K562 (cell line): ENCODE results near the gene VIPR2. TPM values are rescaled to one million over a fixed set of nuclear protein-coding genes. Genes with fewer than 3 reads are reported as not detected.

Experiments
- ATAC-seq: fragments of 200-7000 bp; cut with Tn5 transposase; 3 replicates; pipeline ENCODE4 v1.9.1; 2020; ENCODE audit warnings: moderate library complexity
- BruUV-seq: library from RNA; stranded (reverse); fragments of 400-500 nt; replicated peaks from 2 replicates; lab custom pipeline; 2021; lab: Mats Ljungman, UMichigan
- CTCF ChIA-PET: fragments of 300-600 bp; formaldehyde crosslinking; extraction: SDS; loops from one replicate; lab custom pipeline; 2021; ENCODE audit warnings: low intra/inter-chr PET ratio; lab: Yijun Ruan, JAX
- POLR2A ChIA-PET: fragments of 300-600, 350-650 bp; sonication (Branson Sonifier 250); formaldehyde crosslinking; extraction: SDS; loops from one replicate; lab custom pipeline; 2021; ENCODE audit warnings: antibody characterized with exemption, inconsistent platforms; lab: Yijun Ruan, JAX
- DNase-seq, 4 experiments: peaks; one replicate each; pipeline versions ENCODE4 v3.0.0 to v3.0.0-alpha.2; 2011 to 2018; ENCODE audit warnings: low spot score in 3 of 4, mixed read lengths in 3 of 4; ENCODE audit errors: extremely low read depth in 1 of 4
- FAIRE-seq: peaks from 2 replicates; lab custom pipeline; 2011; peaks lifted over from hg19 to GRCh38; lab: Jason Lieb, UNC
- H2AFZ ChIP-seq: 2 replicates; pipeline ENCODE4 v1.6.0; 2011; ENCODE audit warnings: low read depth, low read length, control low read depth, inconsistent platforms
- H3K27ac ChIP-seq: fragments of 200-600 bp; 3 replicates; pipeline ENCODE4 v1.8.0; 2011; ENCODE audit warnings: low read depth, mild to moderate bottlenecking, control low read depth, inconsistent platforms, low read length, moderate library complexity, mixed read lengths; ENCODE audit errors: extremely low read depth
- H3K27me3 ChIP-seq, 2 experiments: fragments of 300-600 bp in 1 of 2; 2 replicates in 1 of 2; 3 replicates in 1 of 2; pipeline versions ENCODE4 v1.6.0 to v1.8.0; 2011; ENCODE audit warnings: inconsistent platforms in 2 of 2, low read length in 2 of 2, mild to moderate bottlenecking in 1 of 2, mixed read lengths in 1 of 2, moderate library complexity in 1 of 2; ENCODE audit not compliant: control insufficient read depth in 2 of 2, insufficient read depth in 2 of 2
- H3K36me3 ChIP-seq: fragments of 300-600 bp; 3 replicates; pipeline ENCODE4 v1.8.0; 2011; ENCODE audit warnings: mild to moderate bottlenecking, low read length, inconsistent platforms; ENCODE audit not compliant: control insufficient read depth, insufficient read depth
- H3K4me1 ChIP-seq, 2 experiments: fragments of 200-600 bp in 1 of 2; replicated peaks in 1 of 2; 2 replicates in 1 of 2; 3 replicates in 1 of 2; pipeline versions ENCODE4 v1.5.1 to v1.8.0; 2011; ENCODE audit warnings: inconsistent platforms in 2 of 2, low read length in 2 of 2, mild to moderate bottlenecking in 1 of 2, mixed read lengths in 1 of 2, moderate library complexity in 1 of 2; ENCODE audit not compliant: control insufficient read depth in 2 of 2, insufficient read depth in 2 of 2
- H3K4me2 ChIP-seq: 2 replicates; pipeline ENCODE4 v1.6.1; 2011; ENCODE audit warnings: low read length, control low read depth, inconsistent platforms, mixed read lengths; ENCODE audit not compliant: insufficient read depth
- H3K4me3 ChIP-seq: fragments of 200-600 bp; sonication (generic), shearing (Covaris generic); 2 replicates; pipeline ENCODE4 v1.5.1; 2016; ENCODE audit warnings: control low read depth, inconsistent platforms
- H3K79me2 ChIP-seq: fragments of 200-600 bp; 3 replicates; pipeline ENCODE4 v1.8.0; 2011; ENCODE audit warnings: low read length, inconsistent platforms; ENCODE audit not compliant: control insufficient read depth, insufficient read depth
- H3K9ac ChIP-seq, 2 experiments: 2 replicates each; pipeline versions ENCODE4 v1.6.0 to v1.6.1; 2011; ENCODE audit warnings: low read depth in 2 of 2, low read length in 2 of 2, control low read depth in 1 of 2, inconsistent platforms in 1 of 2, mild to moderate bottlenecking in 1 of 2, mixed read lengths in 1 of 2; ENCODE audit not compliant: insufficient read depth in 1 of 2
- H3K9me1 ChIP-seq: one replicate; pipeline ENCODE4 v1.6.0; 2011; ENCODE audit warnings: inconsistent platforms, mild to moderate bottlenecking, low read length, moderate library complexity; ENCODE audit not compliant: control insufficient read depth, insufficient read depth
- H3K9me3 ChIP-seq: replicated peaks from 2 replicates; pipeline ENCODE4 v1.5.1; 2011; ENCODE audit warnings: low read depth, low read length, inconsistent platforms; ENCODE audit not compliant: control insufficient read depth, insufficient read depth
- H4K20me1 ChIP-seq: replicated peaks from 2 replicates; pipeline ENCODE4 v1.6.1; 2011; ENCODE audit warnings: low read length, inconsistent platforms, mixed read lengths; ENCODE audit not compliant: control insufficient read depth, insufficient read depth
- ARNT ChIP-seq, 2 experiments: fragments of 450-650 bp; IDR thresholded peaks; 2 replicates each; pipeline ENCODE4 v1.6.1; 2016; ENCODE audit warnings: mild to moderate bottlenecking in 1 of 2
- CREM ChIP-seq: IDR thresholded peaks from 2 replicates; pipeline ENCODE4 v1.6.1; 2014; ENCODE audit warnings: antibody characterized with exemption, low read depth
- EZH2 ChIP-seq: IDR thresholded peaks from 2 replicates; pipeline ENCODE4 v1.6.1; 2012; ENCODE audit warnings: low read depth, mild to moderate bottlenecking, inconsistent platforms, low read length, borderline replicate concordance
- FUS ChIP-seq: fragments of 200-400 bp; formaldehyde crosslinking; optimal IDR thresholded peaks from 2 replicates; pipeline ENCODE3; 2017; ENCODE audit warnings: low read depth, low read length
- WGBS: fragments of 100-300 bp; shearing (Covaris generic); methylation state at CpG from one replicate; pipeline ENCODE4 v1.1.6; 2016; ENCODE audit warnings: low coverage, mixed read lengths; ENCODE audit not compliant: insufficient coverage; ENCODE audit errors: missing lambda C conversion rate; 5-methylcytosine and 5-hydroxymethylcytosine counted together
- in situ Hi-C: fragments of 300-500 bp; cut with MboI; formaldehyde crosslinking; loops from 4 replicates; pipeline ENCODE4 v1.15.0; 2018; ENCODE audit warnings: inconsistent platforms, mixed read lengths
- intact Hi-C: fragments of 100-400 bp; cut with micrococcal nuclease; formaldehyde crosslinking; loops from 2 replicates; pipeline ENCODE4 v1.14.2; 2022
- polyA plus RNA-seq, 8 experiments: library from polyadenylated mRNA; depleted of rRNA in 4 of 8; stranded (reverse) in 5 of 8; unstranded in 3 of 8; fragments of >200 nt; fragmentation: Nextera tagmentation in 2 of 8; fragmentation: Illumina TruSeq in 1 of 8; extraction: Ambion mirVana in 2 of 8; extraction: Trizol in 1 of 8; gene quantifications; 2 replicates each; pipeline versions ENCODE4 v1.2.1 to v1.2.3, GENCODE V29; 2011 to 2014; ENCODE audit warnings: inconsistent platforms in 1 of 8, missing spikeins in 1 of 8
- total RNA-seq, 7 experiments: library from RNA; depleted of rRNA in 6 of 7; stranded (reverse); fragments of >200 nt in 6 of 7; fragmentation: Illumina TruSeq in 2 of 7; extraction: Trizol in 2 of 7; gene quantifications; 2 replicates each; pipeline versions ENCODE4 v1.2.1 to v1.2.3, GENCODE V29; 2011 to 2021; ENCODE audit warnings: low replicate concordance in 1 of 7
- TF ChIP-seq, protein P1 (sequence below): fragments of 450-650 bp; formaldehyde crosslinking; IDR thresholded peaks from 2 replicates; pipeline ENCODE4 v1.4.0; 2022; ENCODE audit warnings: missing genetic modification characterization

The VIPR2 gene
- total and polyA plus RNA-seq, 9 of the 15 experiments (the other 6 are each of a cell fraction or from before 2014, with no cell fraction given), result 0.04 TPM; not detected in 8

- H4K20me1 ChIP-seq, result no peaks in the 10 kb centered on the region; the same call in 1 of the 2 replicates
- in situ Hi-C loops (no loop called here), intact Hi-C loops (no loop called here)
- H3K4me1 ChIP-seq, result peaks cover 0 to 3% of the 10 kb centered on the region in 2 experiments; a peak in 1 of 5 replicates
- no peaks in the 10 kb centered on the region for H3K9me3 ChIP-seq
- H3K36me3 ChIP-seq, result no peaks in the 10 kb centered on the region
- WGBS, result under 1% methylated on average over 29 of the region's 29 CpGs
- POLR2A ChIA-PET, result interaction anchor here (0.7 to 1.9 kb wide), 2 partner anchors 14 to 30 kb away, joined by 3 to 4 read pairs; partner anchors contain the start of gene VIPR2
- no peak overlapping the region for H2AFZ ChIP-seq
- no peaks in the 10 kb centered on the region for H3K9me1 ChIP-seq
- H3K79me2 ChIP-seq, result no peaks in the 10 kb centered on the region
- FAIRE-seq (peak; percentile 6), ATAC-seq (no peak), DNase-seq (no peak)
- H3K9ac ChIP-seq, result no peak overlapping the region
- H3K27ac ChIP-seq, result no peak overlapping the region
- no peak overlapping the region for H3K4me2 ChIP-seq
- CTCF ChIA-PET, result no interaction called here
- H3K27me3 ChIP-seq, result peaks cover 66 to 74% of the 10 kb centered on the region in 2 experiments
- no peak overlapping the region for H3K4me3 ChIP-seq
- no TSS peak for BruUV-seq
- TF ChIP-seq, protein P1, sequence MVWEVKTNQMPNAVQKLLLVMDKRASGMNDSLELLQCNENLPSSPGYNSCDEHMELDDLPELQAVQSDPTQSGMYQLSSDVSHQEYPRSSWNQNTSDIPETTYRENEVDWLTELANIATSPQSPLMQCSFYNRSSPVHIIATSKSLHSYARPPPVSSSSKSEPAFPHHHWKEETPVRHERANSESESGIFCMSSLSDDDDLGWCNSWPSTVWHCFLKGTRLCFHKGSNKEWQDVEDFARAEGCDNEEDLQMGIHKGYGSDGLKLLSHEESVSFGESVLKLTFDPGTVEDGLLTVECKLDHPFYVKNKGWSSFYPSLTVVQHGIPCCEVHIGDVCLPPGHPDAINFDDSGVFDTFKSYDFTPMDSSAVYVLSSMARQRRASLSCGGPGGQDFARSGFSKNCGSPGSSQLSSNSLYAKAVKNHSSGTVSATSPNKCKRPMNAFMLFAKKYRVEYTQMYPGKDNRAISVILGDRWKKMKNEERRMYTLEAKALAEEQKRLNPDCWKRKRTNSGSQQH (CRISPR knock-in tag), result no peak
- no peak for TF ChIP-seq FUS
- peak; percentile 94 for TF ChIP-seq EZH2
- no peak for TF ChIP-seq CREM
- no peak for TF ChIP-seq ARNT (IDR thresholded peaks at IDR 0.05)
Observed at GRCh38 chr7:159158125-159158887, 13.6 kb upstream of the VIPR2 start.
